ENCODE data around the gene ELL.
A peak's percentile ranks its signal among the peaks of the same experiment; 100 is the strongest.

DNA sequence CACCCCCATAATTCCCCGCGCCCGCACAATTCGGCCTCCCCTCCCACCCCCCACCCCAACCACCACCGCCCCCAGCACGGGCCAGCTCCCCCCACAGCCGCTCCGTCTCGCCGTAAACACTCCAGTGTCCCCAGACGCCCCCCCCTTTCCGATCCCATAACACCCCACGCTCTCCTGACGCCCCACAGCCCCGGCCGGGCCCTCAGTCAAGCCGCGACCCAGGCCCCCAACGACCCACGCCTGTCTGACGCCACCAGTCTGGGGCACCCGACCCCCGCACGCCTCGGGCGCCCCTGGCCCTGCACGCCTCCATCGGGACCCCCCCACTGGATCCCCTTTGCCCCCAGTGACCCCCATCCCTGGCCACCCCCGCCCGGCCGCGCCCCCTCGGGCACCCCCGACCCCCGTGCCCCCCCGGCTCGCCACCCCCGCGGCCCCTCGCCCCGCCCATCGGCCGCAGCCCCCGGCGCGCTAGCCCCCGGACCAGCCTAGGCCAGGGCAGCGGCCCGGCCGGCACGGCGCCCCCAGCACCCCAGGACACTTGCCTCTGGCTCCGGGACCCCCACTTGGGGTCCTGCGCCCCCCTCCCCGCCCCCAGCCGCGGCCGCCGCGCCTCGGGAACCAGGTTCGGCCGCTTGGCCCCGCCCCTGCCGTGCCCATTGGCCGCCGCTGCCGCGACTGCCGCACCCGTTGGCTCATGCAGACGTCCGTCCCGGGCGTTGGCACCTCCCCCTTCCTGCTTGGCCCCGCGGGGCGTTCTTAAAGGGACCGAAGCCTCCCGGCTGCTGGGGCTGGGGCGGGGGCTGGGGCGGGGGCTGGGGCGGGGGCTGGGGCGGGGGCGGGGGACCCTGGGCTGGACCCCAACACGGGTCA lies 21.3 kb upstream of the ELL start, which contains the start of gene FKBP8:
- peak; percentile 46 to 74 for TF ChIP-seq POLR2AphosphoS5 (IDR thresholded peaks at IDR 0.05)
- TF ChIP-seq, protein P1, sequence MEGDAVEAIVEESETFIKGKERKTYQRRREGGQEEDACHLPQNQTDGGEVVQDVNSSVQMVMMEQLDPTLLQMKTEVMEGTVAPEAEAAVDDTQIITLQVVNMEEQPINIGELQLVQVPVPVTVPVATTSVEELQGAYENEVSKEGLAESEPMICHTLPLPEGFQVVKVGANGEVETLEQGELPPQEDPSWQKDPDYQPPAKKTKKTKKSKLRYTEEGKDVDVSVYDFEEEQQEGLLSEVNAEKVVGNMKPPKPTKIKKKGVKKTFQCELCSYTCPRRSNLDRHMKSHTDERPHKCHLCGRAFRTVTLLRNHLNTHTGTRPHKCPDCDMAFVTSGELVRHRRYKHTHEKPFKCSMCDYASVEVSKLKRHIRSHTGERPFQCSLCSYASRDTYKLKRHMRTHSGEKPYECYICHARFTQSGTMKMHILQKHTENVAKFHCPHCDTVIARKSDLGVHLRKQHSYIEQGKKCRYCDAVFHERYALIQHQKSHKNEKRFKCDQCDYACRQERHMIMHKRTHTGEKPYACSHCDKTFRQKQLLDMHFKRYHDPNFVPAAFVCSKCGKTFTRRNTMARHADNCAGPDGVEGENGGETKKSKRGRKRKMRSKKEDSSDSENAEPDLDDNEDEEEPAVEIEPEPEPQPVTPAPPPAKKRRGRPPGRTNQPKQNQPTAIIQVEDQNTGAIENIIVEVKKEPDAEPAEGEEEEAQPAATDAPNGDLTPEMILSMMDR (IDR thresholded peaks at IDR 0.05): no peak
- no peak for TF ChIP-seq POLR2A (IDR thresholded peaks at IDR 0.05; ENCODE audit: low read depth)
